Inferior parietal cortex (tissue), 1 donor: ENCODE measurements around the gene FAIM.
"Not testable (repeated sequence)": the region's sequence is repeated elsewhere in the genome, so short reads cannot be mapped to it uniquely, and the experiment has no call there.

ENCODE experiments used
- DNase-seq: peaks from one replicate; pipeline ENCODE4 v3.0.0-alpha.2; 2016; ENCODE audit errors: extremely low spot score

The FAIM gene

DNA sequence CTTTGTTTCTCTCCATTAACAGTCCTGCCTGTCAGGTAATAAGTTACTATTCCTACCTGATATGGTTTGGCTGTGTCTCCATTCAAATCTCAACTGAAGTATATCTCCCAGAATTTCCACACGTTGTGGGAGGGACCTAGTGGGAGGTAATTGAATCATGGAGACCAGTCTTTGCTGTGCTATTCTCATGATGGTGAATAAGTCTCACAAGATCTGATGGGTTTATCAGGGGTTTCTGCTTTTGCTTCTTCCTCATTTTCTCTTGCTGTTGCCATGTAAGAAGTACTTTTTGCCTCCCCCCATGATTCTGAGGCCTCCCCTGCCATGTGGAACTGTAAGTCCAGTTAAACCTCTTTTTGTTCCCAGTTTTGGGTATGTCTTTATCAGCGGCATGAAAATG, 6.9 kb upstream of the FAIM start:
- DNase-seq: not testable (repeated sequence)

DNA sequence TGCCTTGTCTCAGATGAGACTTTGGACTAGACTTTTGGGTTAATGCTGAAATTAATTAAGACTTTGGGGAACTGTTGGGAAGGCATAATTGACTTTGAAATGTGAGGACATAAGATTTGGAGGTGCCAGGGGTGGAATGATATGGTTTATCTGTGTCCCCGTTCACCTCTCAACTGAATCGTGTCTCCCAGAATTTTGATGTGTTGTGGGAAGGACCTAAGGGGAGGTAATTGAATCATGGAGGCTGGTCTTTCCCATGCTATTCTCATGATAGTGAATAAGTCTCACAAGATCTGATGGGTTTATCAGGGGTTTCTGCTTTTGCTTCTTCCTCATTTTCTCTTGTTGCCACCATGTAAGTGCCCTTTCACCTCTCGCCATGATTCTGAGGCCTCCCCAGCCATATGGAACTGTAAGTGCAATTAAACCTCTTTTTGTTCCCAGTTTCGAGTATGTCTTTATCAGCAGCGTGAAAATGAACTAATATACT, 4.4 kb upstream of the FAIM start:
- not testable (repeated sequence) for DNase-seq

DNA sequence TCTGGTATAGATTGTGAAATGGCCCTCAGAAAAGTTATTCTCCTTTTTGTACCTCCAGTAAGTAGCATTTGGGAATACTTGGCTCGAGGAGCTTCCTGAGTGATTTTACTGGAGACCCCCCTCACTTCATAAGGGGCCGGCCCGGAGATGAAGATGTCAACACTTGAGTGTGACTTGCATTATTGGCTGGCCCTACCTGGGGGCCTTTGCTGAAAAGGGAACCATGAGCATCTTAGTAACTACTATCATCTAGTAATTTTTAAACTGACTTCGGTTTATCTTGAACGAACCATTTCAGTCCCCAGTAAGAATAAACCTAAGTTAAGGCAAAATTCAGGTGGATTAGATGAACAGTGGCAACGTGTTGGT, 1.3 kb downstream of the FAIM start:
- DNase-seq: no peak

DNA sequence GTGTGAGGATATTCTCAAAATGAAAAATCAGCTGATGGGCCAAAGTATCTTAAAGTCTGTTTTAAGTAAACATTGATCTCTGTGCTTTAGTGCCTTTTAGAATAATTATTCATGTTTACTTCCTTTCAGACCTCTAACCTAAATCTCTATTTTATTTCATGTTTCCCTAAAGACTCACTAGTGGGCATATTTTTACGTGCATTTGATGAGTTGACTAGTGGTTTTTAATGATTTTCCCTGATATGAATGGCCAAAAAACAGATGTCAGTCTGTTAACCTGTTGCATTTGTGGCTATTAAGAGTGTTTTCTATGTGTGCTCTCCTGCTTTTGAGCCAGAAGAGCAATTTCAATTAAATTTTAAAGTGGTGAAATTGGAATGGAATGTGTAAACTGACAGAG, 6.9 kb downstream of the FAIM start:
- no peak for DNase-seq

DNA sequence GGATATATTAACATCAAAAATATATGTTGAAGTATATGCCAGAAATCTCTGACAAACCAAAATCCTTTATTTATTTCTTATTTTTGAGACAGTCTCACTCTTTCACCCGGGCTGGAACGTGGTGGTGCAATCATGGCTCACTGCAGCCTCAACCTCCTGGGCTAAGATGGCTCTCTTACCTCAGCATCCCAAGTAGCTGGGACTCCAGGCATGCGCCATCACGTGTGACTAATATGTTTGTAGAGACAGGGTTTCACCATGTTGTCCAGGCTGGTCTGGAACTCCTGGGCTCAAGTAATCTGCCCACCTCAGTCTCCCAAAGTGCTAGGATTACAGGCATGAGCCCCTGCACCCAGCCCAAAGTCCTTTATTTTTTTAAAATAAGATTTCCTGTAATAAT, 11.9 kb downstream of the FAIM start:
- DNase-seq: no peak

DNA sequence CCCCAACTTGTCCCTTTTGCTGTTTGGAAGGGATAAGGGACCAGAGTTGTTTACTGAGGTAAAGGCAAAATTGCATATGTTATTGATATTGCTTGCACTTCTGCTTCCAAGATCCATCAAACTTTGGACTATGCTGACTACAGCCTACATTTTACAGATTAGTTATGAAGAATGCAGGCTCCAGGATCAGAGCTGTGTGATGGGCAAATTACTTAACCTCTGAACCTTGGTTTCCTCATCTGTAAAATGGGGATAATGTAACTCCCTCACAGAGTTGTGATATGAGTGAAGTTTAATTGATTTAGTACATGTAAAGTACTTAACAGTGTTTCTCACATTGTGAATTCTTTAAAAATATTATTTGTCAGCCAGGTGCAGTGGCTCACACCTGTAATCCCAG, 15.9 kb downstream of the FAIM start:
- DNase-seq: no peak

DNA sequence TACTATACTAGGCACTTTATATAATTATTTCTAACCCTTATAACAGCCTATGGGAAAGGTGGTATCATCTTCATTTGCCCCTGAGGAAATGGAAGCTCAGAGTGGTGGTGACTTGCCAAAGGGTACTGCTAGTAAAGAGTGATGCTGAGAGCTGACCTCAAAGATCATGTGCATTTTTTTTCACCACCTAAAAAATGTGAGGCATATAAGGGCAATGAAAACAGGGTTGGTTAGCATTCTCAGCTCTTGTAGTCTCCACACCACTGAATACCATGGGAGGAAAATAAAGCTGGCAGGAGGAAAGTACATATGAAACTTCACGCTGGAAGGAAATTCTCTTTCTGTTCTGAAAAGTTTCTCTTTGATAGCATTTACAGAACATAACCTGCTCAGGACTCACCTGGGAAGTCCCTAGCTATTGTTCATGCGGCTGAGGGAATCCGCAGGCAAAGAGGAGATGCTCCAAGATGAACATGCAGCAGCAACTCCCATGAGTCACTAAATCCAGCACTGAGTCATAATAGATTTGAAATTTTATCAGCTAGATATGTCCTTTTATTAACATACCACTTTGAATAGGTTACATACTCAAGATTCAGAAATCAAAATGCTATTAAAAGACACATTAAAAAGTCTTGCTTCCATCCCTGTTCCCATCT, 17.3 kb downstream of the FAIM start:
- no peak for DNase-seq

DNA sequence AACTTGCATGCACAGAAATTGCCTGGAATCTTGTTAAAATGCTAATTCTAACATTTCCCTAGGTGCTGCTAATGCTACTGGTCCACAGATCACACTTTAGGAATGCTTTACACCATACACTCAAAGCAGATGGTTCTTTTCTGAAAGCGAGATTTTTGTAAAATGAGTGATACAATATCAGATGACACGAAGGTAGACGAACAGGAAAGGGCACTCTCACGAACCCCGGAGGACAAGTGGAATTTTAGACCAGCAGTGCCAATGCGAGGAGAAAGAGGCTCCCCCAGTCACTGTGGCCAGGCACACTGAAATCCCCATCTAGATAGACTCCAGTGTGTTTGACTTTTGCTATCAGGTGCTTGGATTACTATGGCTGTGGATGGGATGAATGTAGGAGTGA, 21.0 kb downstream of the FAIM start:
- no peak for DNase-seq

DNA sequence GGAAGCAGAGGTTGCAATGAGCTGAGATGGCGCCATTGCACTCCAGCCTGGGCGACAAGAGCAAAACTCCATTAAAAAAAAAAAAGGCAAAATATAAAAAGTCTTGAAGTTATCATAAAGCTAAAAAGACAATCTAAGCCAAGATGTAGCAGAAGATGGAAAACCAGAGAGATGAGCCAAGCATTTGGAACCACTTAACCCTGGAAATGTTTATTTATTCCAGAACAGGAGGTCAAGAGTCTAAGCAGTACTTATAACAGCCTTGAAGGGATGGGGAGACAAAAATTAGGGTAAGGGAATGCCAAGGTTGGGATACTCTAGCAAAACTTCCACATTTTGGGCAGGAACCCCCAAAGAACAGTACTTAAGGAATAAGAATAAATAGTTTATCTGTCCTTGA, 30.1 kb downstream of the FAIM start:
- no peak for DNase-seq

DNA sequence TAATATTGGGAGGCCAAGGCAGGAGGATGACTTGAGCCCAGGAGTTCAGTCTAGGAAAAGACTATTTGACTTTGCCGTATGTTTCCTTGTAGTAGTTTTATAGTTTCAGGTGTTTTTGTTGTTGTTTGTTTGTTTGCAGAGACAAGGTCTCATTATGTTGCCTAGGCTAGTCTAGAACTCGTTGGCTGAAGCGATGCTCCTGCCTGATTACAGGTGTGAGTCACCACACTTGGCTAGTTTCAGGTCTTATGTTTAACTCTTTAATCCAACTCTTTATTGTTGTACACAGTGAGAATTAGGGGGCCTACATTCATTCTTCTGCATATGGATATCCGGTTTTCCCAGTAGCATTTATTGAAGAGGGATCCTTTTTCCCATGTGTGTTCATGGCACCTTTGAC, 32.0 kb downstream of the FAIM start:
- no peak for DNase-seq

DNA sequence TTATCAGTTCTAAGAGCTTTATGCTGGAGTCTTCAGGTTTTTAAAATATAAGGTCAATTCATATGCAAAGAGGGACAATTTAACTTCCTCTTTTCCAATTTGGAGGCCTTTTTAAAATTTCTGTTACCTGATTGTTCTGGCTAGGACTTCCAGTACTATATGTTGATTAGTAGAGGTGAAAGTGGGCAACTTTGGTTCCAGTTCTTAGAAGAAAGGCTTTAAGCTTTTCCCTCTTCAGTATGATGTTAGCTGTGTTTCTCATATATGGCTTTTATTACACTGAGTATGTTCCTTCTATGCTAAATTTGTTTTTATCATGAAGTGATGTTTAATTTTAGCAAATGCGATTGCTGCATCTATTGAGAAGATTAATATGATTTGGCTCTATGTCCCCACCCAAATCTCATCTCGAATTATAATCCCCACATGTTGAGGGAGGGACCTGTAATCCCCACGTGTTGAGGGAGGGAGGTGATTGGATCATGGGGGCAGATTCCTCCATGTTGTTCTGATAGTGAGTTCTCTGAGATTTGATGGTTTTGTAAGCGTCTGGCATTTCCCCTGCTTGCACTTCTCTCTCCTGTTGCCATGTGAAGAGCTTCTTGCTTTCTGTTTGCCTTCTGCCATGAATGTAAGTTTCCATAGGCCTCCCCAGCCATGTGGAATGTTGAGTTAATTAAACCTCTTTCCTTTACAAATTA, 33.8 kb downstream of the FAIM start:
- DNase-seq: no peak

DNA sequence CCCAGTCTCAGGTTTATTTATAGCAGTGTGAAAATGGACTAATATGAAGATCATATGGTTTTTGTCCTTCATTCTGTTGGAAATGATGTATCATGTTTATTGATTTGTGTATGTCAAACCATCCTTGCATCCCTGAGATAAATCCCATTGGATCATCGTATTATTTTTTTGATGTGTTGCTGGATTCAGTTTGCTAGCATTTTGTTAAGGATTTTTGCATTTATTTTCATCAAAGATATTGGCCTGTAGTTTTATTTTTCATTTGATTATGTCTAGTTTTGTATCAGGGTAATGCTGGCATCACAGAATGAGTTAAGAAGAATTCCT, 34.3 kb downstream of the FAIM start:
- no peak for DNase-seq

DNA sequence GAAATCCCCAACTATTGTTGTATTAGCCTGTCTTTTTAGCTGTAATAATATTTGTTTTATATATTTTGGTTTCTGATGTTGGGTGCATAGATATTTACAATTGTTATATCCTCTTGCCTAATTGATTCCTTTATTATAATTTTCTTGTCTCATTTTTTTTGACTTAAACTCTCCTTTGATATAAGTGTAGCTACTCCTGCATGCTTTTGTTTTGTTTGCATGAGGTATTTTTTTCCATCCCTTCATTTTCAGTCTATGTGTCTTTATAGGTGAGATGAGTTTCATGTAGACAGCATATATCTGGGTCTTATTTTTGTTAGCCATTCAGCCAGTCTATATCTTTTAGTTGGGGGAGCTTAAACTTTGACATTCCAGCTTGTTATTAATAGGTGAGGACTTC, 37.4 kb downstream of the FAIM start:
- no peak for DNase-seq

DNA sequence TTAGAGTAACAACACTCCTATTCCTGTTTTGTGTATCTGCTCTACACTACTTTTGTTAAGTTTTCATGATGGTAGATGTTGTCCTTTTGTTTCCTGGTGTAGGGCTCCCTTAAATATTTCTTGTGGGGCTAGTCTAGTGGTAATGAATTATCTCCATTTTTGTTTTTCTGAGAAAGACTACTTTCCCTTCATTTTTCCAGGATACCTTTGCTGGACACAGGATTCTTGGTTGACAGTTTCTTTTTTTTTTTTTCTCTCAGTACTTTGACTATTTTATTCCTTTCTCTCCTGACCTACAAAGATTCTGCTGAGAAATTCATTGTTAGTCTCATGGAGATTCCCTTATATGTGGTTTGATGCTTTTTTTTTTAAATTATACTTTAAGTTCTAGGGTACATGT, 37.9 kb downstream of the FAIM start:
- DNase-seq: no peak

DNA sequence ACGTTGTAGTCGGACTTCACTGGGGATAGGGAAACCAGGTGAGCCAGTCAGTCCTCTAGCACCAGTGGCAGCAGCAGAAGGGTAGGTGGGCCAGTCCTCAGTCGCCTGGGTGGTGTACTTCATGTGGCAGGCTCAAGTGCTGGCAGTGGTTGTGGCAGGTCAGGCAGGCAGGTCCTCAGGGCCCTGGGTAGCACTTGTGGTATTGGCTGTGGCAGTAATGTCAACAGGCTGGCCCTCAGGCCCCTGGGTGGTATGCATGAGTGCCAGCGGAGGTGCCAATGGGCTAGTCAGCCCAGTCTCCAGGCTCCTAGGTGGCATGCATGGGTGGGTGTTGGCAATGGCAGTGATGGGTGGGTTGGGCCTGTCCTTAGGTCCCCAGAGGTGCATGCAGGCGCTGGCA, 40.6 kb downstream of the FAIM start:
- DNase-seq: no peak

DNA sequence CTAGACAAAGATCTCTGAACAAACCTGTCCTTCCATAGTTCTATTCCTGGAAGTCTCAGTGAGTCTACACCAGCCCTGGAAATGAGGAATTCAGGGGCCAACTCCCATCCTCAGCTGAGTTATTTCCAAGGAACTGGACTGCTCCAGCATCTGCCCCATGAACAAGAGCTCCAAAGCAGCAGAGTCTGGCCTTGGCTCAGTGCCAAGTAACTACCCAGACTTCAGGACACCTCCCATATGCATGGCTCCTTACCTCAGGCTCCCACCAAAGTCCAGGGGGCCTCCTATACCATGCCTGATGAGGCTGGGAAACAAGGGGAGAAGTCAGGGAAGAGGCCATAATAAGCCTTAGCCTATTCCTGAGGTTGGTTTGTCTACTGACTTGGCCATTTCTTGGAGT, 45.0 kb downstream of the FAIM start:
- DNase-seq: no peak

DNA sequence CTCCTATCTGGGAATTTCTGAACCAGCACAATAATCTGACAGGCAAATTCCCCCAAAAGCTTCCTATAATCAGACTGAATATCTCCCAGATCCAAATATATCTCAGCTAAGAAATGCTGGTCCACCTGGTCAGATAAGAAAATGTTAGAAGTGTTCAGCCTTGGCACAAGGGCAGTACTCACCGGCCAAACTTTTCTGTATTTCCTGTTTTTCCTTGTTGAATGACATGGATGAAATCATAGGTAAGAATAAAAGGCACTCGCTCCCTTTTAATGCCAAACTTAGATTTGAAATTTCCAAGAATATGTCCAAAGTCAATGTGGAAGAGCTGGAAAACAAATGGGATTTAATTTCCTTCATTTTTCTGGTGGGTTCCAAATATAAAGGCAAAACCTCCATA, 48.9 kb downstream of the FAIM start:
- no peak for DNase-seq

DNA sequence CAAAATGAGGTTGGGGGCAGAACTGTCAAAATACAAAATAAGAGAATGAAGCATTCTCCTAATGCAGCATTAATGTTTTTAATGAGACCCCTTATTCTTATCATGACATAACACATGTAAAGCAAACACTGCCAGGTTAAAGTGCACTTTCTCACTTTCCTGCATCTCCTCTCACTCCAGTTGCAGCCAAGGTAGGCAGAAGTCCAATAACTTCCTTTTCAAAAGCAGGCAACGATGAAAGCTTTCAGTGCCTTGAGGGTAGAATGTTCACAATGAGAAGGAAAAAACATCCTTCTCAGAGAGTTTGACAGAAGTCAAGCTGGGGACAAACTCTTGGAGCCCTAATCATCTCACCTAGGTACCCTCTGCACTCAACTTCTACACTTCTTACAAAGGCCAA, 59.5 kb downstream of the FAIM start:
- DNase-seq: no peak

DNA sequence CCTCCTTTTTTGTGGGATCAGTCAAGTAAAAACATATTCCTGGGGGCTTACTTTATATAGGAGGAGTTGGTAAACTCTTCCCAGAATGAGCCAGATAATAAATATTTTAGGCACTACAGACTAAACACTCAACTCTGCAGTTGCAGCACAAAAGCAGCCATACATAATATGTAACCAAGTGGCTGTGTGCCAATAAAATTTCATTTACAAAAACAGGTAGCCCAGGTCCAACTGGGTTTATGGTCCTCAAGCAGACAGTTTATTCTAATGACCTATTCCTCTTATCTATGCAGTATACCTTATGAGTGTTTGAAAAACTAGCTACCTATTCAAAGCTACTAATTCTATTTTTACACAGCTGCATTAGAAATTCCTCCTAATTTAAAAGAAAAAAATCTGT, 61.8 kb downstream of the FAIM start:
- no peak for DNase-seq

DNA sequence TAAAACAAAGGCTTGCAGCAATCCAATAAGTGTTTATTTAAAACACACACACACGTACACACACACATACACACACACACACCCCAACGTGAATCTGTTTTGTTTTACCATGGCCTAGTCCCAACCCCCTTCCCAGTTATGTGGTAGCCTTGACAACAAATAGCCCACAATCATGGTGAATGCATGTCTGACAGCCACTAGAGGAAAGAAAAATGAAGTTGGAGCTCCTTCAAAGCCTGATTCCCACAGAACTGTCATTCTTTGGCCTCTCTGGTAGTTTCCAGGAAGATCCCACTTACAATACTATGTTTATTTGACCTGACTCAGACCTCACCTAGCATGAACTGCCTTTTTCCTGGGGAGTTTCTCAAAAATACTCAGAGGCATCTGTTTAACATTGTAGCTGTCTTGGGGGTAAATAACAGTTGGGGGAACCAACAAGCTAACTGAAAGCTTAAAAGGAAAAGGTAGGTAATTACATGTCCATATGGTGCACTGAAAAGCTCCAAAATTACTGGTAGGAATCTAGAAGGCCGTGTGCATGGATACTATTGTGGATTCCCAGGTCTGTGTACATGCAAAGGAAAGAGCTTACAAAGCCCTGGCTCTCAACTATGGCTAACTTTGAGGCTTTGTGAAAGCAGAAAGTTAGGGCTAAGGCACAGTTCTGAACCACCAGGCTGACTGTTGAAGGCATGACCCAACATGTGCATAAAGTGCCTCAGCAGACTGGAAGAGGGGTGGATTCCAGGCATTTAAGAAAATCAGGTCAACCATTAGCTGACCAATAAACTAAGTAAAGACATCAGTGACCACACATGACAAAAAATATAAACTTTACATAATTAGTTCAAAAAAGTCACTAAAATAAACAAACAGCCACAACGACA, 65.3 kb downstream of the FAIM start:
- DNase-seq: no peak

DNA sequence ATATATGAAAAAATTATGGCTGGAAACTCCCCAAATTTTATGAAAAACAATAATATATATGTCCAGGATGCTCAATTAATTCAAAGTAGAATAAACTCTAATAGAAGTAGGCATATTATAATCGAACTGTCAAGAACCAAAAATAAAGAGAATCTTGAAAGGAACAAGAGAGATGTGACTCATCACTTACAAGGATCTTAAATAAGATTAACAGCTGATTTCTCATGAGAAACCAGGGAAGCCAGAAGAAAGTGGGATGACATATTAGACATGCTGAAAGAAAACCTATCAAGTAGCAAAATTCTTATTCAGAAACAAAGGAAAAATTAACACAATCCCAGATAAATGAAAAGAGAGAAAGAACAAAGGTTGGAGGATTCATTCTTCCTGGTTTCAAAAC, 66.8 kb downstream of the FAIM start:
- DNase-seq: no peak

DNA sequence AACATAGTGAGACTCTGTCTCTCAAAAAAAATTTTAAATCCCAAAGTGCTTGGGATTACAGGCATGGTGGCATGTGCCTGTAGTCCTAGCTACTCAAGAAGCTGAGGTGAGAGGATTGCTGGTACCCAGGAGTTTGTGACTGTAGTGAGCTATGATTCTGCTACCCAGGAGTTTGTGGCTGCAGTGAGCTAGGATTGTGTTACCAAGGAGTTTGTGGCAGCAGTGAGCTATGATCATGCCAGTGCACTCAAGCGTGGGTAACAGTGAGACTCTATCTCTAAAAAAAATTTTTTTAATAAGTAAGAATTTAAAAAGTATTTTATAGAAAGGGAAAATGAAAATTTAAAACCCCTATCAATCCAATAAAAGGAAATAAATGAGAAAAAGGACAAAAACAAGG, 69.5 kb downstream of the FAIM start:
- DNase-seq: no peak

DNA sequence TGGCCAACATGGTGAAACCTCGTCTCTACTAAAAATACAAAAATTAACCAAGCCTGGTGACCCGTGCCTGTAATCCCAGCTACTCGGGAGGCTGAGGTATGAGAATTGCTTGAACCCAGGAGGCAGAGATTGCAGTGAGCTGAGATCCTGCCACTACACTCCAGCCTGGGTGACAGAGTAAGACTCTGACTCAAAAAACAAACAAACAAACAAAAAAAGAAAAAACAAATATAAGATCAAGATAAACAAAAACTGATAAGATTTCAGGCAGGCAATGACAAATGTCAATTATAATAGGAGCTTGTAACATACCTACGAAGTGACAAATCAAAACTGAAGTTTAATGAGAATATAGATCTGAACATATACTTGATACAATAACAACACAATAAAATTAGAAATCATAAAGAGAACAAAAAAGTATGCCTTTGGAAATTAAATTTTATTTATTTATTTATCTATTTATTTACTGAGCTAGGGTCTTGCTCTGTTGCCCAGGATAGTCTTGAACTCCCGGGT, 70.4 kb downstream of the FAIM start:
- no peak for DNase-seq
